HAP-1 (cell line): Measurements from ENCODE around the gene TRAM2.

Experiments
- DNase-seq, 2 experiments: peaks; one replicate each; pipeline ENCODE4 v3.0.0-alpha.2; 2016 to 2020; ENCODE audit warnings: low spot score in 2 of 2
- H3K27me3 ChIP-seq: fragments of 250-450 bp; sonication (Bioruptor Pico); 2 replicates; pipeline ENCODE4 v1.5.1; 2020; ENCODE audit warnings: low read depth, mild to moderate bottlenecking, moderate library complexity
- H3K36me3 ChIP-seq: fragments of 250-450 bp; sonication (Bioruptor Pico); replicated peaks from 2 replicates; pipeline ENCODE4 v1.5.1; 2020; ENCODE audit warnings: mild to moderate bottlenecking
- H3K4me1 ChIP-seq: fragments of 250-450 bp; sonication (Bioruptor Pico); 2 replicates; pipeline ENCODE4 v1.5.1; 2020; ENCODE audit warnings: mild to moderate bottlenecking
- H3K4me3 ChIP-seq: fragments of 250-450 bp; sonication (Bioruptor Pico); 2 replicates; pipeline ENCODE4 v1.5.1; 2020; ENCODE audit warnings: mild to moderate bottlenecking, moderate library complexity
- H3K9me3 ChIP-seq: fragments of 250-450 bp; sonication (Bioruptor Pico); 2 replicates; pipeline ENCODE4 v1.5.1; 2020; ENCODE audit warnings: mild to moderate bottlenecking, moderate library complexity
- in situ Hi-C: fragments of 300-500 bp; cut with MboI; formaldehyde crosslinking; loops from 3 replicates; pipeline ENCODE4 v1.14.3; 2020; ENCODE audit warnings: low sequenced_read_pairs, inconsistent platforms, mixed read lengths

Gene TRAM2, protein sequence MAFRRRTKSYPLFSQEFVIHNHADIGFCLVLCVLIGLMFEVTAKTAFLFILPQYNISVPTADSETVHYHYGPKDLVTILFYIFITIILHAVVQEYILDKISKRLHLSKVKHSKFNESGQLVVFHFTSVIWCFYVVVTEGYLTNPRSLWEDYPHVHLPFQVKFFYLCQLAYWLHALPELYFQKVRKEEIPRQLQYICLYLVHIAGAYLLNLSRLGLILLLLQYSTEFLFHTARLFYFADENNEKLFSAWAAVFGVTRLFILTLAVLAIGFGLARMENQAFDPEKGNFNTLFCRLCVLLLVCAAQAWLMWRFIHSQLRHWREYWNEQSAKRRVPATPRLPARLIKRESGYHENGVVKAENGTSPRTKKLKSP

DNA sequence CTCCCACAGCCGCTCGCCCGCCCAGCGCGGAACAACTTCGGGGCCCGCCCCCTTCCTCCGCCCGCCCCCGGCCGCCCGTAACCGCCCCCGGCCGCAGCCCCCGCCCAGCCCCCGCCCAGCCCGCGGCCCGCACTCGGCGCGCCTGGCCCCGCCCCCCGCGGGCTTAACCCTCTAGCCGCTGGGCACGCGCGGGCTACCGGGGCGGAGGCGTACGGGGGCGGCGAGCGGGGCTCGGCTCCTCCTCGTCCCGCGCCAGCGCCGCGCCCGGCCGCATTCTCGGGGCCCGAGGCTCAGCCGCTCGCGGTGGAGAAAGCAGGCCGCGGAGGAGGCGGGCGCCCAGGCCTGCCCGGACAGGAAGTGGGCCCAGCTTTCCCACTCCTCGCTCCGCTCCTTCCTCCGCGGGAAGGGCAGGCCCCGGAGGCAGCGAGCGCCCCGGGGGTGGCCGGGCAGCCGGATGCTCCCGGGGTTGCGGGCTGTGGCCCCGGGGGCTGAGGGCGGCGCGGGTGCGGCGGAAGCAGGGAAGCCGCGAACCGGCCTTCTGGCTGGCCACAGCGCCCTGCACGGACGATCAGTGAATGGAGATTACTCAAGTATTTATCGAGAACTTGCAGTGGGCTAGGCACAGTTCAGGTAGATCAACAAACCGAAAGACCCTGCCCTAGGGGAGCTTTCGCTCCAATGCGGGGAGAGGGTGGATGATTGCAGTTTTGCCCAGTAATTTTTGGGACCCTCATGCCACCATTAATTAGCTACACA lies at the start of gene TRAM2:
TRAM2 (minus strand) TSS at position 39 of the 756 bp plus-strand sequence. CDS start 145 bp downstream, outside the sequence.
- H3K27me3 ChIP-seq = no peaks in the 10 kb centered on the region
- in situ Hi-C loops = loop anchor here (5.0 kb wide), 1 partner anchor 155 kb away; the partner anchor contains the start of gene EFHC1
- peaks cover 32% of the 10 kb centered on the region for H3K4me1 ChIP-seq
- DNase-seq = peak; percentile 78 to 90
- peak within 1 kb of the TSS; percentile 48 for H3K4me3 ChIP-seq
- H3K9me3 ChIP-seq = no peaks in the 10 kb centered on the region
- H3K36me3 ChIP-seq = no peaks in the 10 kb centered on the region

DNA sequence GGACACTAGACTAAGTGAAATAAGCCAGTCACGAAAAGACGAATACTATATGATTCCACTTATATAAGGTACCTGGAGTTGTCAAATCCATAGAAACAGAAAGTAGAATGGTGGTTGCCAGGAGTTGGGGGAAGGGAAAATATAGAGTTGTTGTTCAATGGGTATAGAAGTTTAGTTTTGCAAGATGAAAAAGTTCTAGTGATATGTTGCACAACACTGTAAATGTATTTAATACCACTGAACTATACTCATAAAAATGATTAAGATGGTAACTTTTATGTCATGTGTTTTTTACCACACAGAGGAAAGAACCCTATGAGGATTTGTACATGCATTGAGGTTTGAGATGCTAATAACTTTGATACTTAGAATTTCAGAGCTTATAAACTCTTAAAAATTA lies 46.0 kb upstream of the TRAM2 start:
- Histone ChIP-seq H3K4me3 (no peak overlapping the region), H3K9me3 (no peaks in the 10 kb centered on the region), H3K36me3 (no peaks in the 10 kb centered on the region), H3K27me3 (no peaks in the 10 kb centered on the region), H3K4me1 (no peaks in the 10 kb centered on the region; the same call in 1 of the 2 replicates)
- in situ Hi-C loops = no loop called here
- DNase-seq = no peak

DNA sequence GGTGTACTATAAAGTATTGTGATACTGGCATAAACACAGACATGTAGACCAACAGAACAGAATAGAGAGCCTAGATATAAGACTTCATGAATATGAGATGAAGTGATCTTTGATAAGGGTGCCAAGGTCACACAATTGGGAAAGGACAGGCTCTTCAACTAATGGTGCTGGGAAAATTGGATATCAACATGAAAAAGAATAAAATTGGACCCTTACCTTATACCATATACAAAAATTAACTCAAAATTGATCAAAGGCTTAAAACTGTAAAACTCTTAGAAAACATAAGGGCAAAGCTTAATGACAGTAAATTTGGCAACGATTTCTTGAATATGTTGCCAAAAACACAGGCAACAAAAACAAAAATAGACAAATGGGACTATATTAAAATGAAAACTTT lies 44.8 kb upstream of the TRAM2 start:
- Histone ChIP-seq H3K9me3 (no peaks in the 10 kb centered on the region), H3K4me3 (no peak overlapping the region), H3K36me3 (no peaks in the 10 kb centered on the region), H3K4me1 (no peaks in the 10 kb centered on the region; the same call in 1 of the 2 replicates), H3K27me3 (no peaks in the 10 kb centered on the region)
- in situ Hi-C loops = no loop called here
- DNase-seq = no peak

- in situ Hi-C loops = no loop called here
- no peak overlapping the region for H3K4me3 ChIP-seq
- no peaks in the 10 kb centered on the region; the same call in 1 of the 2 replicates for H3K4me1 ChIP-seq
- DNase-seq = no peak
- no peaks in the 10 kb centered on the region for H3K9me3 ChIP-seq
- no peaks in the 10 kb centered on the region for H3K36me3 ChIP-seq
- H3K27me3 ChIP-seq = no peaks in the 10 kb centered on the region
Measured at GRCh38 chr6:52620906-52621190, 44.0 kb upstream of the TRAM2 start.

- no peak overlapping the region for H3K4me3 ChIP-seq
- DNase-seq = no peak
- H3K9me3 ChIP-seq = no peaks in the 10 kb centered on the region
- no peaks in the 10 kb centered on the region for H3K36me3 ChIP-seq
- H3K4me1 ChIP-seq = no peaks in the 10 kb centered on the region; the same call in 1 of the 2 replicates
- in situ Hi-C loops = no loop called here
- H3K27me3 ChIP-seq = no peaks in the 10 kb centered on the region
Measured at GRCh38 chr6:52620055-52620905, 43.4 kb upstream of the TRAM2 start.

DNA sequence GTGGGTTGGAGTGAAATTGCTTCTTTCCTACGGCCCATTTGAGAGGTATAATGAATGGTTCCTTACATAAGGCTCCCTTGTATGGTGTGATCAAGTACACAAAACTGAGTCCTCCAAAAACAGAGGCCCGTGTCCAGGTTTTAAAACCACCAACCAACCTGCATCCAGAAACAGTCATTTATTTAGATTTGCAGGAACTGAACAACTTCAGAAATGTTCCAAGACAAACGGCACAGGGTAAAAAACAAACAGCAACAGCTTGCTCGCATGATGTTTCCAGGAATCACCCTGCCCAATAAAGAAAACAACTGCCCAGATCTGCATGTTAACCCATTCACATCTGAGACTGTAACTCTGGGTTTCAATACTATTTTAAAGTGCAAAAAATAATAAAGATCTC lies 40.2 kb upstream of the TRAM2 start:
- in situ Hi-C loops = no loop called here
- H3K36me3 ChIP-seq = no peaks in the 10 kb centered on the region
- H3K4me3 ChIP-seq = no peak overlapping the region
- DNase-seq = no peak
- peaks cover 10% of the 10 kb centered on the region for H3K4me1 ChIP-seq
- H3K27me3 ChIP-seq = no peaks in the 10 kb centered on the region
- H3K9me3 ChIP-seq = no peaks in the 10 kb centered on the region

- H3K27me3 ChIP-seq = no peaks in the 10 kb centered on the region
- no peak for DNase-seq
- in situ Hi-C loops = no loop called here
- no peaks in the 10 kb centered on the region for H3K9me3 ChIP-seq
- peaks cover 15% of the 10 kb centered on the region for H3K4me1 ChIP-seq
- H3K36me3 ChIP-seq = no peaks in the 10 kb centered on the region
- no peak overlapping the region for H3K4me3 ChIP-seq
Measured at GRCh38 chr6:52616059-52616690, 39.3 kb upstream of the TRAM2 start.

DNA sequence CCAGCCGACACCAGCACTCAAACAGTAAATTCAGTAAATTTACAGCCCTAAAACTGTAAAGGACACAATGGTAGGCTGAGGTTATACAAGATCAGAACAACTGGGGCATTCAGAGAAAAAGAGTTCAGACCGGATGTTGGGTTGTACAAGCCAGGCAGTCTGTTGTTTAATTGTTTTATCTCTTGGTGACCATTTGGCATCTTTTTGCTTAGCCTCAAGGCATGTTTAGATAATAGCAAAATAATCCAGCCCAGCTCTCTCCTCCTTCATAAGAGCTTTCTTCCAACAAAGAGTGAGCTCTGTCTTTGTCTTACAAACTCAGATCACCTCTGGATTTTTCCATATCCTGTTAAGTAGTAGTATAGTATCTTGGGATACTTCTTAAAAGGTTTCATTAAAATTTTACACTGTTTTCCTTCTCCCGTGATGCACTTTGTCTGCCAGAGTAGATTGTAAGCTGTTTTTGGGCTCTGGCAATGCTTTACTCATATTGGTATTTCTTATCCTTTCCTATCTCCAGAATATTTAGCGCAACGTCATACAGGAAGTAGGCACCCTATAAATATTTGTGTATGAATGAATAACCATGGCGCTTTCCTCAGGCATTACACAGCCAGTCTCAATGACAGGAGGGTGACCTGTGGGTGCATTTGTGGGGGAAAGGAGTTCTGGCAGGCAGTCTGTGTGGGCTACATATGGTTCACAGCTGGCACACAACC lies 35.6 kb upstream of the TRAM2 start:
- in situ Hi-C loops = no loop called here
- H3K9me3 ChIP-seq = no peaks in the 10 kb centered on the region
- H3K4me3 ChIP-seq = no peak overlapping the region
- DNase-seq = peak; percentile 61 to 85
- H3K4me1 ChIP-seq = peaks cover 15% of the 10 kb centered on the region
- H3K27me3 ChIP-seq = no peaks in the 10 kb centered on the region
- H3K36me3 ChIP-seq = no peaks in the 10 kb centered on the region

DNA sequence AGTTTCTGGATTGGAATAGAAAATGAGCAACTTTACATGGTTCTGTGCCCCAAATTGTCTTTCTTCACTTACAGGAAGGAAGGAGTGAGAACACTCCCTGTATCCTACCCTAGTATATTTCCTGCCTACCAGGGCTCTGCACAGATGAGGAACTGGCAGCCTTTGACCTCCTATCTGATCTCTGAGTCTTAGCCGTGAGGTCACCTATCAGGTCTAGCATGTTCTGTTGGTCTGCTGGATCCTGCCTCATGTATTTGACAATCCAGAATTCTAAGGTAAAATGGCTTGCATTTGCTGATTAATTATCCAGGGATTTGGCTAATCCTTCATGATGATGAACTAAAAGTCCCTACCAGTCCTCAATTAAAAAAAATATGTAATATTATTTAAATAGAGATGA lies 35.0 kb upstream of the TRAM2 start:
- H3K9me3 ChIP-seq = no peaks in the 10 kb centered on the region
- DNase-seq = no peak
- H3K27me3 ChIP-seq = no peaks in the 10 kb centered on the region
- in situ Hi-C loops = no loop called here
- H3K36me3 ChIP-seq = no peaks in the 10 kb centered on the region
- H3K4me1 ChIP-seq = peaks cover 15% of the 10 kb centered on the region
- H3K4me3 ChIP-seq = no peak overlapping the region

DNA sequence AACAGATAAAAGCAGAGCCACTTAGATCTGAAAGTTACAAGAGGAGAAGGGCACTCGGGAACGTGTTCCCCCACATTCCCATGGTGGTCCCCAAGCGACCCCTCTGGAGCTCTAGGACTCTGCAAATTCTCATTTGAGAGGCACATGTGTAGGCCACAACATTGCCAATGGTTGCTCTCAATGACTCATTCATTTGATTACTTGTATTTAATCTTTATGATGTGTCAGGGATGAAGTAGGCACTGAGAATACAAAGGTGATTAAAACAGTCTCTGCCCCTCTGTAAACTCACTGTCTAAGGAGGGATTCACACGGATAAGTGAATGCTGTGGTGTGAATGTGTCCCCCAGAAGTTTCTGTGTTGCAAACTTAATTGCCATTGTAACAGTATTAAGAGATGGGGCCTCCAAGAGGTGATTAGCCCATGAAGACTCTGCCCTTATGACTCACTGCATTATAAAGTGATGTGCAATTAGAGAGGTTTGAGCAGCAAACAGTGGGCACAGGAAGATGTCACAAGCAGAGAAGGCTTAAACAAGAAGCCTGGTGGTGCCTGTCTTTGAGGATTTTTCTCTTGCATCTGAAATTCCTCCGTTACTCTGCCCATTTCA lies 34.0 kb upstream of the TRAM2 start:
- DNase-seq = no peak
- Histone ChIP-seq H3K9me3 (no peaks in the 10 kb centered on the region), H3K4me1 (peaks cover 15% of the 10 kb centered on the region), H3K4me3 (no peak overlapping the region), H3K36me3 (no peaks in the 10 kb centered on the region), H3K27me3 (no peaks in the 10 kb centered on the region)
- in situ Hi-C loops = no loop called here

- DNase-seq = no peak
- peaks cover 15% of the 10 kb centered on the region for H3K4me1 ChIP-seq
- no peaks in the 10 kb centered on the region for H3K27me3 ChIP-seq
- H3K36me3 ChIP-seq = no peaks in the 10 kb centered on the region
- in situ Hi-C loops = no loop called here
- H3K4me3 ChIP-seq = no peak overlapping the region
- H3K9me3 ChIP-seq = no peaks in the 10 kb centered on the region
Measured at GRCh38 chr6:52610011-52610410, 33.2 kb upstream of the TRAM2 start.

DNA sequence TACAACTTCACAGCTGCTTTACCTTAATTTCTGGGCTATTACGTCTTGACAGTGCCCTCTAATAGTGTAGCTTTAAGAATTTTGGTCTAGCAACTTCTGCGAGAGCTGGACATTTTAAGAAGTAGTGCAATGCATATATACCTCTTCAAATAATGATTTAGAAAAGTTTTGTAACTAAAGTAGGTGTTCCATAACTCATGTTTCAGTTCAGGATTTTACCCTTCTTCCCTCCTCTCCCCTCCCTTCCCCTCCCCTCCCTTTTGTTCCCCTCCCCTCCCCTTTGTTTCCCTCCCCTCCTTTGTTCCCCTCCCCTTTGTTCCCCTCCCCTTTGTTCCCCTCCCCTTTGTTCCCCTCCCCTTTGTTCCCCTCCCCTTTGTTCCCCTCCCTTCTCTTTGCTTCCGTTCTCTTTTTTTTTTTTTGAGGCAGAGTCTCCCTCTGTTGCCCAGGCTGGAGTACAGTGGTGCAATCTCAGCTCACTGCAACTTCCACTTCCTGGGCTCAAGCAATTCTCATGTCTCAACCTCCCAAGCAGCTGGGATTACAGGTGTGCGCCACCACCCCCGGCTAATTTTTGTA lies 28.8 kb upstream of the TRAM2 start:
- Histone ChIP-seq H3K36me3 (no peaks in the 10 kb centered on the region), H3K27me3 (no peaks in the 10 kb centered on the region), H3K9me3 (no peaks in the 10 kb centered on the region), H3K4me1 (no peaks in the 10 kb centered on the region), H3K4me3 (no peak overlapping the region)
- no peak for DNase-seq
- in situ Hi-C loops = no loop called here
